ENCODE results near the gene IL4I1. TPM values are rescaled to one million over a fixed set of nuclear protein-coding genes. Genes with fewer than 3 reads are reported as not detected.

The IL4I1 gene
- total RNA-seq, 1 experiment from 2014 or later: 1.3 TPM

GRCh38 chr19:49924004-49924880 is 27.6 kb upstream of the IL4I1 start:
- DNase-seq (ENCODE audit: low spot score): peak; percentile 68
- TF ChIP-seq EZH2 (IDR thresholded peaks at IDR 0.05; ENCODE audit: borderline replicate concordance, low read depth, low read length, poor library complexity, severe bottlenecking): no peak
- no peak for TF ChIP-seq CTCF (conservative IDR thresholded peaks at IDR 0.05; ENCODE audit: low read depth, low read length)
- no peaks in the 10 kb centered on the region for H3K9me3 ChIP-seq (ENCODE audit: low read depth, low read length, poor library complexity, severe bottlenecking)
- POLR2A ChIA-PET (ENCODE audit: low non-redundant PET): interaction anchor here (0.7 kb wide), 1 partner anchor 11 kb away, joined by 3 read pairs; no protein-coding TSS in a partner anchor
- H3K4me1 ChIP-seq (ENCODE audit: insufficient read depth, low read length, poor library complexity, severe bottlenecking): peaks cover 37% of the 10 kb centered on the region
- intact Hi-C loops (cut with micrococcal nuclease; ENCODE audit: unreplicated experiment): loop anchor here (10.0 kb wide), 1 partner anchor 159 kb away; the partner anchor contains the start of genes AP2A1 and TSKS
- BruUV-seq (replicated peaks): no TSS peak
- CTCF ChIA-PET: no interaction called here
- peaks cover 41% of the 10 kb centered on the region for H3K36me3 ChIP-seq (ENCODE audit: insufficient read depth, low read length, poor library complexity, severe bottlenecking)
- H3K27me3 ChIP-seq (replicated peaks; ENCODE audit: insufficient read depth, low read depth, low read length, poor library complexity): no peaks in the 10 kb centered on the region
- H3K4me3 ChIP-seq (ENCODE audit: low read depth, low read length, poor library complexity, severe bottlenecking): peak overlapping the region; percentile 25
- peak overlapping the region; percentile 94 for H3K27ac ChIP-seq (ENCODE audit: low read depth, low read length, poor library complexity, severe bottlenecking)

- TF ChIP-seq CTCF (conservative IDR thresholded peaks at IDR 0.05; ENCODE audit: low read depth, low read length) (no peak), EZH2 (IDR thresholded peaks at IDR 0.05; ENCODE audit: borderline replicate concordance, low read depth, low read length, poor library complexity, severe bottlenecking) (no peak)
- intact Hi-C loops (cut with micrococcal nuclease; ENCODE audit: unreplicated experiment): loop anchor here (10.0 kb wide), 1 partner anchor 159 kb away; the partner anchor contains the start of genes AP2A1 and TSKS
- DNase-seq (ENCODE audit: low spot score): no peak
- peaks cover 42% of the 10 kb centered on the region for H3K36me3 ChIP-seq (ENCODE audit: insufficient read depth, low read length, poor library complexity, severe bottlenecking)
- no TSS peak for BruUV-seq (replicated peaks)
- CTCF ChIA-PET: no interaction called here
- H3K9me3 ChIP-seq (ENCODE audit: low read depth, low read length, poor library complexity, severe bottlenecking): no peaks in the 10 kb centered on the region
- POLR2A ChIA-PET (ENCODE audit: low non-redundant PET): no interaction called here
- no peaks in the 10 kb centered on the region for H3K27me3 ChIP-seq (replicated peaks; ENCODE audit: insufficient read depth, low read depth, low read length, poor library complexity)
- H3K27ac ChIP-seq (ENCODE audit: low read depth, low read length, poor library complexity, severe bottlenecking): peak overlapping the region; percentile 94
- H3K4me3 ChIP-seq (ENCODE audit: low read depth, low read length, poor library complexity, severe bottlenecking): peak overlapping the region; percentile 25
- peaks cover 35% of the 10 kb centered on the region for H3K4me1 ChIP-seq (ENCODE audit: insufficient read depth, low read length, poor library complexity, severe bottlenecking)
Observed at GRCh38 chr19:49923055-49924003, 26.6 kb upstream of the IL4I1 start.

Data from A673 (cell line).